NCI-H2196 (cell line): ENCODE measurements around the gene PACRG.
"Not testable (repeated sequence)": the region's sequence is repeated elsewhere in the genome, so short reads cannot be mapped to it uniquely, and the experiment has no call there.

ENCODE experiments used
- DNase-seq: peaks from one replicate; lab custom pipeline; 2025; ENCODE audit not compliant: unreplicated experiment; lab: John Stamatoyannopoulos, UW

Gene PACRG

GRCh38 chr6:162727322-162728182 is at the start of gene PACRG, which contains the start of gene PRKN:
Gene PACRG, plus strand, starts transcription at chr6:162727974.
Gene PRKN, minus strand, starts transcription at chr6:162727766.
- peak; percentile 92 for DNase-seq

GRCh38 chr6:162678896-162679295 is 48.9 kb upstream of the PACRG start:
- not testable (repeated sequence) for DNase-seq

- no peak for DNase-seq
These were observed 48.1 kb upstream of the PACRG start for GRCh38 chr6:162679681-162680080.

- DNase-seq, result no peak
These were observed 47.4 kb upstream of the PACRG start for GRCh38 chr6:162680367-162680766.

GRCh38 chr6:162680871-162681270 is 46.9 kb upstream of the PACRG start:
- no peak for DNase-seq

GRCh38 chr6:162681447-162681846 is 46.3 kb upstream of the PACRG start:
- DNase-seq, result no peak

- no peak for DNase-seq
These were observed 44.6 kb upstream of the PACRG start for GRCh38 chr6:162683135-162683534.

DNA sequence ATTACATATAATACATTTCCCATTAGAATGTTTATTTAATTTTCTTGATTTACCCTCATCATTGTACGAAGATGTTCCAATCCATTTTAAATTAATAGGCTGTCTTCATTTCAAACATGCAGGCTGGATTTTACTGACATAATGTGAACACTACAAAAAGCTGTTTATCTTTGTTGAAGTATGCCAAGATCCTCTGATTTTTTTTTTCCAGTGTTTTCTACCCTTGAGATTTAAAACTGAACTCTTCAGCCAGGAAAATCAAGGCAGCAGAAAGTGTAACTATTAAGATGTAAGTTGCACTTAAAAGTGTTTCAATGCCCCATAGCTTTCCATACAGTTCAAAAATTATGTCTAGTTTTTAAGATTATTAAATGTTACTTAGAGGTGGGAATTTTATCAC is 43.7 kb upstream of the PACRG start:
- no peak for DNase-seq

GRCh38 chr6:162684961-162685360 is 42.8 kb upstream of the PACRG start:
- no peak for DNase-seq

DNA sequence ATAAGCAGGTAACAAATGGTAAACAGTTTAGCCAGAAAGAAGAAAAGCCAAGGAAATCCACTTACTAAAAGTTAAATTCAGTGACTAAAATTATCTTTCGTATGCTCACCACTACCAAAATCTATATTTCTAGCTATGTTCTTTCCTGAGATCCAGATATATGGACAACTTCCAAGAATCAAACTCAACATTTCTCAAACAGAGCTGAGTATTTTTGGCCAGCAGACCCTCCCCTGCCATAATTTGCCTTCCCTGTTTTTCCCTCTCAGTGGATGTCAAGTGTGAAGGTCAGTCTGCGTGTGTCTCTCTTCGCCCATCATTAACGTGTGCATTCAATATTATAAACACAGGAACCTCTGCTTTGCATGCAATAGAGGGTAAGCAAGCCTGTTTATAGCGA is 42.2 kb upstream of the PACRG start:
- no peak for DNase-seq

GRCh38 chr6:162688751-162689345 is 38.9 kb upstream of the PACRG start:
- no peak for DNase-seq

DNA sequence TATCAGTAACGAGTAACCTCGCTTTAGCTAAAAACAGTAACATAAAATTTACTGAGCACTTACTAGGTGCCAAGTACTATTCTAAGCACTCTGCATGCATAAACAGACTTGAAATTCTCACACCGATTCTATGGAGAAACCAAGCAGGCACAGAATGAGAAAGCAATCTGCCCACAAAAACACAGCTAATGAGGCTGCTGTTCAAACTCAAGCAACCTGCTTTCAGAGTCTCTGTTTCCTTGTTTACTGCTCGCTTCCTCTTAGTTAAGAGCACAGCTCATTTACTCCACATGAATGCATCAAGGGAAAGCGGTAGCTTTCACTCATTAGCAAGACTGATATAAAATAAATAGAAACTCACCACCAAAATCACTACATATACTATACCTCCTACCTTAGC is 37.6 kb upstream of the PACRG start:
- DNase-seq, result no peak

DNA sequence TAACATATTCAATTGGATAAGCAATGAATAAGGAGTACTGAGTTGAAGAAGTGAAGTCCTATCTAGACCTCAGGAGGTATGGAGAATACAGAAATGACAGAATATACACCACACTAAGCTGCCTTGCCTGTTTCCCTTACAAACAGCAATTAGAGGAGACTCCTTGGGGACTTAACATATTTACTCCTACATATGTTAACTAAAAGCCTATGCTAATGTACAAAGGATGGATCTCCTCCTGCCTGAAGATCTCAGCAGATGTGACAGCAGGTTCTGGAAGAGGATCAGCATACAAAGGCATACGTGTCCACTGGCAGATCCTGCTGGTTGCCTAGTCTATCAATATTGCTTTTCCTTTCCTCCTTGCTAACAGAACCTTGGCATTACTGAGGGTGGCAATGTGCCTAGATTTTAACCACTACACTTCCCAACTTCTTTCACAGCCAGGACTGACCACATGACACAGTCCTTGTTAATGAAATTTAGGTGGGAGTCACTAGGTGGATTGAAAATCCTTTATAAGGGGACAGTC is 29.8 kb upstream of the PACRG start:
- no peak for DNase-seq

- DNase-seq, result no peak
These were observed 29.3 kb upstream of the PACRG start for GRCh38 chr6:162698440-162698839.

- no peak for DNase-seq
These were observed 27.8 kb upstream of the PACRG start for GRCh38 chr6:162699961-162700360.

DNA sequence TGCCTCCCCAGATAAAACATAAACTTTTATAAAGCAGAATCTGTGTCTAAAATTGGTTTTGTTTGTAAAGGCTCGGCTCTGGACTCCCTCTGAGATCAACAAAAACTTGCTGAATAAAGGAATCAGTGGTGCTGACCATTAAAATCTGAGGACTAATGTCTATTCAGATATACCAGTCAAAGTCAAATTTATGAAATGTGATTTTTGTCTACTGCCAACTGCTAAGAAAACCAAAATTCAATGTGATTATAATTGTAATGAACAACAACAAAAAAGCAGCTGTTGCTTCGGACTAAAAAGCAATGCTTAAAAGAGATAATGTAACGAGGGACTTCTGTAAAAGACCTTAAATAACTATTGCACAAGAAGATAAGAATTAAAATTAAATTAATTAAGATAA is 26.8 kb upstream of the PACRG start:
- DNase-seq, result no peak

- no peak for DNase-seq
These were observed 26.2 kb upstream of the PACRG start for GRCh38 chr6:162701551-162701950.

GRCh38 chr6:162702446-162702845 is 25.3 kb upstream of the PACRG start:
- DNase-seq, result no peak

GRCh38 chr6:162704001-162704400 is 23.8 kb upstream of the PACRG start:
- DNase-seq, result no peak

- DNase-seq, result no peak
These were observed 22.0 kb upstream of the PACRG start for GRCh38 chr6:162705736-162706135.

DNA sequence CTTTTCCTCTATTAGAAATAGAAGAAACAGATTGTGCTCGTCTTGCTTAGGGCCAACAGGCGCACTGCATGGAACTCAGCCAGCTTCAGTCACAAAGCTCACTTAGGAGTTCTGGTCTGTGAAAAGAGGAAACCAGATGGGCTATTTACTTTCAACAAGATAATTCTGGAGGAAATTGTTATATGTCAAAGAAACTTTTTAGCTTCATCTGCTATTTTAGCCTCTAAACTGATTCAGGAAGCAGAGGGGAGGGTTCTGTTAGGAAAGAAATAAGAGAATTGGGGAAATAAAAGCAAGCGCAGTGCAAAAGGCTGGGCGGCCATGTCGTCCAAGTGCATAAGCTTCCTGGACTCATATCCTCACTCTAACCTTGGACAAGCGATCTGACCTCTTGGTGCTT is 21.5 kb upstream of the PACRG start:
- DNase-seq, result no peak

- peak; percentile 46 for DNase-seq
These were observed 18.8 kb upstream of the PACRG start for GRCh38 chr6:162708971-162709370.
